ENCODE measurements around the gene TGFBR2.

DNA sequence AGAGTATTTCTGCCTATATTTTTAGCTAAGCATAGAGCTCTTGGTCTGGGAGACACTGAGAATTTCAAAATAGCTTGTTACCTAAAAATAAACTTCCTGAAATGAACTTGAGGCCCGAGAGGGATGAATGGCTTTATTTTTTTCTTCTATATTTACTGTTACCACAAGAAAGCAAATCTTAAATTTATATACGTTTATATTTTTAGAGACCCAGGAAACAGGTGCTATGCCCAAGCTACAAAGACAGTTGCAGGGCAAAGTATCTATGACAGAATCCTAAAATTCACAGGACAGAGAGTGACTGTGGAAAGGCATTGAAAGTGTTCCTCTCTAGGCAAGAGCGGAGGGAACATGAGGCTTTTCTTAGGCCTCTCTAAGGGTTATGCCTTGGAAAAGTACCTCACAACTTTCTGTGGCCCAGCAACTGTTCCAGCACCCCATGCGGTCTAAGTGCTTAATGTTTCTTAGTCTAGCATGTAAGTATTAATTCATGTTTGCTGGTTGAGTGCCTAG lies 36.5 kb downstream of the TGFBR2 start:
- TF ChIP-seq CTCF (IDR thresholded peaks at IDR 0.05): no peak
- TF ChIP-seq POLR2A (IDR thresholded peaks at IDR 0.05): no peak

Data from esophagus squamous epithelium (tissue), 4 donors.